ENCODE data around the gene HTR2C.

DNA sequence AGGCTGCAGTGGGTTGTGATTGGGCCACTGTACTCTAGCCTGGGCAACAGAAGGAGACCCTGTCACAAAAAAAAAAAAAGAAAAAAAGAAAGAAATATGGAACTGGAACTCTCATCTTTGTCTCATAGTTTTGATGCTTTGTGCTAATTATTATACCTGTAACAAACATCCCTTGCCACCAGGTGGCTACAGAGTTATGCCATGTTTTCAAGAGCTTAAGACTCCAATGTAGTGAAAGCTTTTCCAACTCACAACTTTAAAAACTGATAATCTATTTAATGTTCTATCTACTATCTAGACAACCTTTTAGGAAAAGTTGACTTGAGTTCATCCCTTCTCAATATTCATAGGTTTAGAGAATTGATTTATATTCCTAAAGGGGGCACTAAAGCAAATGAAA lies 42.4 kb downstream of the HTR2C start:
- TF ChIP-seq ELF4 (CRISPR knock-in tag; IDR thresholded peaks at IDR 0.05; ENCODE audit: low read depth), result no peak
- TF ChIP-seq NFYB (CRISPR knock-in tag; conservative IDR thresholded peaks at IDR 0.05; ENCODE audit: low read depth), result no peak
- TF ChIP-seq ESRRA (CRISPR knock-in tag; IDR thresholded peaks at IDR 0.05; ENCODE audit: borderline replicate concordance), result no peak
- TF ChIP-seq, protein P1, sequence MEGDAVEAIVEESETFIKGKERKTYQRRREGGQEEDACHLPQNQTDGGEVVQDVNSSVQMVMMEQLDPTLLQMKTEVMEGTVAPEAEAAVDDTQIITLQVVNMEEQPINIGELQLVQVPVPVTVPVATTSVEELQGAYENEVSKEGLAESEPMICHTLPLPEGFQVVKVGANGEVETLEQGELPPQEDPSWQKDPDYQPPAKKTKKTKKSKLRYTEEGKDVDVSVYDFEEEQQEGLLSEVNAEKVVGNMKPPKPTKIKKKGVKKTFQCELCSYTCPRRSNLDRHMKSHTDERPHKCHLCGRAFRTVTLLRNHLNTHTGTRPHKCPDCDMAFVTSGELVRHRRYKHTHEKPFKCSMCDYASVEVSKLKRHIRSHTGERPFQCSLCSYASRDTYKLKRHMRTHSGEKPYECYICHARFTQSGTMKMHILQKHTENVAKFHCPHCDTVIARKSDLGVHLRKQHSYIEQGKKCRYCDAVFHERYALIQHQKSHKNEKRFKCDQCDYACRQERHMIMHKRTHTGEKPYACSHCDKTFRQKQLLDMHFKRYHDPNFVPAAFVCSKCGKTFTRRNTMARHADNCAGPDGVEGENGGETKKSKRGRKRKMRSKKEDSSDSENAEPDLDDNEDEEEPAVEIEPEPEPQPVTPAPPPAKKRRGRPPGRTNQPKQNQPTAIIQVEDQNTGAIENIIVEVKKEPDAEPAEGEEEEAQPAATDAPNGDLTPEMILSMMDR (IDR thresholded peaks at IDR 0.05), result no peak
- TF ChIP-seq, protein P2, sequence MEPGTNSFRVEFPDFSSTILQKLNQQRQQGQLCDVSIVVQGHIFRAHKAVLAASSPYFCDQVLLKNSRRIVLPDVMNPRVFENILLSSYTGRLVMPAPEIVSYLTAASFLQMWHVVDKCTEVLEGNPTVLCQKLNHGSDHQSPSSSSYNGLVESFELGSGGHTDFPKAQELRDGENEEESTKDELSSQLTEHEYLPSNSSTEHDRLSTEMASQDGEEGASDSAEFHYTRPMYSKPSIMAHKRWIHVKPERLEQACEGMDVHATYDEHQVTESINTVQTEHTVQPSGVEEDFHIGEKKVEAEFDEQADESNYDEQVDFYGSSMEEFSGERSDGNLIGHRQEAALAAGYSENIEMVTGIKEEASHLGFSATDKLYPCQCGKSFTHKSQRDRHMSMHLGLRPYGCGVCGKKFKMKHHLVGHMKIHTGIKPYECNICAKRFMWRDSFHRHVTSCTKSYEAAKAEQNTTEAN (CRISPR knock-in tag; IDR thresholded peaks at IDR 0.05), result no peak
- TF ChIP-seq, protein P3, sequence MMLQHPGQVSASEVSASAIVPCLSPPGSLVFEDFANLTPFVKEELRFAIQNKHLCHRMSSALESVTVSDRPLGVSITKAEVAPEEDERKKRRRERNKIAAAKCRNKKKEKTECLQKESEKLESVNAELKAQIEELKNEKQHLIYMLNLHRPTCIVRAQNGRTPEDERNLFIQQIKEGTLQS (CRISPR knock-in tag; conservative IDR thresholded peaks at IDR 0.05), result no peak
- TF ChIP-seq, protein P4, sequence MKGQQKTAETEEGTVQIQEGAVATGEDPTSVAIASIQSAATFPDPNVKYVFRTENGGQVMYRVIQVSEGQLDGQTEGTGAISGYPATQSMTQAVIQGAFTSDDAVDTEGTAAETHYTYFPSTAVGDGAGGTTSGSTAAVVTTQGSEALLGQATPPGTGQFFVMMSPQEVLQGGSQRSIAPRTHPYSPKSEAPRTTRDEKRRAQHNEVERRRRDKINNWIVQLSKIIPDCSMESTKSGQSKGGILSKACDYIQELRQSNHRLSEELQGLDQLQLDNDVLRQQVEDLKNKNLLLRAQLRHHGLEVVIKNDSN (CRISPR knock-in tag; IDR thresholded peaks at IDR 0.05), result no peak
- TF ChIP-seq KAT7 (CRISPR knock-in tag; IDR thresholded peaks at IDR 0.05; ENCODE audit: borderline replicate concordance), result no peak
- TF ChIP-seq, protein P5, sequence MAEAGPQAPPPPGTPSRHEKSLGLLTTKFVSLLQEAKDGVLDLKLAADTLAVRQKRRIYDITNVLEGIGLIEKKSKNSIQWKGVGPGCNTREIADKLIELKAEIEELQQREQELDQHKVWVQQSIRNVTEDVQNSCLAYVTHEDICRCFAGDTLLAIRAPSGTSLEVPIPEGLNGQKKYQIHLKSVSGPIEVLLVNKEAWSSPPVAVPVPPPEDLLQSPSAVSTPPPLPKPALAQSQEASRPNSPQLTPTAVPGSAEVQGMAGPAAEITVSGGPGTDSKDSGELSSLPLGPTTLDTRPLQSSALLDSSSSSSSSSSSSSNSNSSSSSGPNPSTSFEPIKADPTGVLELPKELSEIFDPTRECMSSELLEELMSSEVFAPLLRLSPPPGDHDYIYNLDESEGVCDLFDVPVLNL (CRISPR knock-in tag; IDR thresholded peaks at IDR 0.05; ENCODE audit: borderline replicate concordance, low read depth), result no peak
- TF ChIP-seq ZNF423 (CRISPR knock-in tag; IDR thresholded peaks at IDR 0.05), result no peak
- no peak for TF ChIP-seq TEAD4 (CRISPR knock-in tag; IDR thresholded peaks at IDR 0.05)
- TF ChIP-seq, protein P6, sequence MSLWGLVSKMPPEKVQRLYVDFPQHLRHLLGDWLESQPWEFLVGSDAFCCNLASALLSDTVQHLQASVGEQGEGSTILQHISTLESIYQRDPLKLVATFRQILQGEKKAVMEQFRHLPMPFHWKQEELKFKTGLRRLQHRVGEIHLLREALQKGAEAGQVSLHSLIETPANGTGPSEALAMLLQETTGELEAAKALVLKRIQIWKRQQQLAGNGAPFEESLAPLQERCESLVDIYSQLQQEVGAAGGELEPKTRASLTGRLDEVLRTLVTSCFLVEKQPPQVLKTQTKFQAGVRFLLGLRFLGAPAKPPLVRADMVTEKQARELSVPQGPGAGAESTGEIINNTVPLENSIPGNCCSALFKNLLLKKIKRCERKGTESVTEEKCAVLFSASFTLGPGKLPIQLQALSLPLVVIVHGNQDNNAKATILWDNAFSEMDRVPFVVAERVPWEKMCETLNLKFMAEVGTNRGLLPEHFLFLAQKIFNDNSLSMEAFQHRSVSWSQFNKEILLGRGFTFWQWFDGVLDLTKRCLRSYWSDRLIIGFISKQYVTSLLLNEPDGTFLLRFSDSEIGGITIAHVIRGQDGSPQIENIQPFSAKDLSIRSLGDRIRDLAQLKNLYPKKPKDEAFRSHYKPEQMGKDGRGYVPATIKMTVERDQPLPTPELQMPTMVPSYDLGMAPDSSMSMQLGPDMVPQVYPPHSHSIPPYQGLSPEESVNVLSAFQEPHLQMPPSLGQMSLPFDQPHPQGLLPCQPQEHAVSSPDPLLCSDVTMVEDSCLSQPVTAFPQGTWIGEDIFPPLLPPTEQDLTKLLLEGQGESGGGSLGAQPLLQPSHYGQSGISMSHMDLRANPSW (CRISPR knock-in tag; conservative IDR thresholded peaks at IDR 0.05; ENCODE audit: low read depth), result no peak

Data from WTC11 (cell line).